HuH-7 (cell line): ENCODE measurements around the gene TRANK1.

ENCODE experiments used
- DNase-seq: peaks from one replicate; pipeline ENCODE4 v3.0.0; 2011; ENCODE audit warnings: low spot score

The TRANK1 gene

DNA sequence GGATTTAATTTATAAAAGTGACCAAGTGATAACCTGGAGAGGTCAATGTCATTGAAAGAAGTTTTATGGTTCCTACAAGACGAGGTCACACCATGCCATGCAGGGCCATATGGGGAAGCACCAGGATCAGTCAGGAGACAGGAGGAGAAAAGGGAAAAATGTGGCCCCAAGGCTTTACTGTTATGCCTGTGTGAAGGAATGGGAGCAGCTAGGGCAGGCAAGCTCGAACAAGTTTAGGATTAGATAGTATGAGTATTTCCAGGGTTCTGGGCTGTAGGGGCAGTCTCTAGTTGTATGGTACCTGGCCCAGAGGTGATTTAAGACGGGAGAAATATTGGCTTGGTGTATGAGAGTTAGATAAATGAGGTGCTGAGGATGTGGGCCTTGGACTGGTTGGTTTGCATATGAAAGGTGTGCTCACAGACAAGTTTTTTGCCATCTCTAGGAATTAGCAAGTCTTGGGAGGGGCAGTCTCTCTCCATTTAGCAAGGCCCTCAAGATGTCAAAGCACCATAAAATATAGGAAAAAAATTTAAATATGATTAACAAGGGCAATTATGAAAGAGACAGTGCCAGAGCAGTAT, 144.2 kb downstream of the TRANK1 start:
- DNase-seq: no peak

DNA sequence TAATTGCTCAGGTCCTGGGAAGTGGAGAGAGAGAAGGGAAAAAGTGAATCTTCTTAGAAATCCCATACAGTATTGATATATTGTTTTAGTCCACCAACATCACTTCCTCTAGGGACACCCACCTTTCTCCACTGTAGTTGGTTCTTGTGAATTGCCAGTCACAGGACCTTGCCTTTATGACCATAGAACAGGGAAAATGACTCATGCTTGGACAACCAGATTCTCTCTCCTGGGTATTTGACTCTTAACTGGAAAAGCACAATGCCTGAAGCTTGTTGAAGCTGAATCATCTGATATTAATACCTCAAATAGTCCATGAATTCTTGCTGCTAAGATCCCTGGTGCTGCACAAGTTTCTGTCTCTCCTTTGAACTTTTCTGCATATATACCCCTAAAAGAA, 148.0 kb downstream of the TRANK1 start:
- no peak for DNase-seq

DNA sequence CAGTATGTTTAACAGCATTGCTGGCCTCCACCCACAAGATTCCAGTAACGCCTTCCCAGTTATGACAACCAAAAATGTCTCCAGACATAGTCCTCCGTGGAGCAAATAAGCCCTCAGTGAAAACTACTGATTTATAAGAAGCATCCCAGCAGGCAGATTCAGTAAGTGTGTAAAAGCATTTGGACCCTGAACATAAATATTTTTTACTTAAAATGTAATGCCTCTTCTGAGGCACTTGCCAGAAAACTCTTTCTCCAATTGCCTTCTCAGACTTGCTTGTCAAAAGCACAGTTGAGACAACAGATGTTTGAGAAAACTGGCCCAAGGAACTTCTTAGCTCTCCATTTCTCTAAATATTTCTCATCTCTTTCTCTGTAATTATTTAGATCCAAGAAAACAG, 148.7 kb downstream of the TRANK1 start:
- no peak for DNase-seq

DNA sequence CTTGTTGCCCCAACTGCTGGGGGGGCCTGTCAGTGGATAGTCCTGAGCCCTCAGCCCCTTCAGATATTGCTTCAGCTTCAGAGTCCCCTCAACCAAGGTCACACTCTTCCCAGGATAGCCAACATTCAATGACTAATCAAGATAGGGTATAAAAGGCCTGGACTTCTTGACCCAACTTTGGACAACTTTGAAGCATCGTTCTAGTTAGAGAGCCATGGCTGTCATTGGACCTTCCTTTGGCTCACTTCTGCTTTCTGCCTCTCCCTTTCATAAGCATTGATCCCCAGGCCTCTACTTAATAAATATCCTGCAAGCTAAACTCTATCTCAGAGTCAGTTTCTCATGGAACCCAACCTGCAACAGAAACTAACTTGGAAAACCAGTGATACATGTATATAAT, 149.2 kb downstream of the TRANK1 start:
- DNase-seq: no peak

DNA sequence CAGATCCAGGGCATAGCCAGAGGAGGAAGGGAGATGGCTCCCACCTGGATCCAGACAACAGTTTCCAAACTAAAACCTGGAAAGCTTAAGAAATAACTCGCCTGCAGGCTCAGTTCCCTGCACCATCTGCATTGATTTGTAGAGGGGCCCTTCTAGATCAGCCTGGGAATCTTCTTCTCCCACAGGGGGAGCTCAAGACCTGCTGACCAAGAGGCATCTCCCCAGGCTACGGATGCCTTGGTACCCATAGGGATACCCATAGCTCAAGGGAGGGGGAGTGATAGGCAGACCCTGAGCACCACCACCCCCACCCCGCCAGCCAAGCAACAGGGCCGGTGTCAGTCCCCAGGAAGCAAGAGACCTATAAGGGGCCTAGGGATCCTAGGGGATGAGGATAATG, 152.5 kb downstream of the TRANK1 start:
- peak; percentile 24 for DNase-seq

DNA sequence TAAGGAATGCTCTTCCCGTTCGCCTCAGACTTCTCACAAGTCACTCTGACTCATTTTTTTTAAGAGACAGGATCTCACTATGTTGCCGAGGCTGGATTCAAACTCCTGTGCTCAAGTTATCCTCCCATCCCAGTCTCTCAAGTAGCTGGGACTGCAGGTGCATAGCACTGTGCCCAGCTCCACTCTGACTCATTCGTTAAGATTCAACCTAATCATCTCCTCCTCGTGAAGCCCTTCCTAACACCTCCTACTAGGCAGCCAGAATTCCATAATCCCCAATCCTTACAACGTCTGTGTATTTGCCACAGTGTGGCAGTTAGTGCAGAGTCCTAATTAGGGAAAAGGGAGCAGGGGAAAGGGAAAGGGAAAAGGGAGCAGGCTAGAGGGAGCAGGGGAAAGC, 154.1 kb downstream of the TRANK1 start:
- DNase-seq: no peak

DNA sequence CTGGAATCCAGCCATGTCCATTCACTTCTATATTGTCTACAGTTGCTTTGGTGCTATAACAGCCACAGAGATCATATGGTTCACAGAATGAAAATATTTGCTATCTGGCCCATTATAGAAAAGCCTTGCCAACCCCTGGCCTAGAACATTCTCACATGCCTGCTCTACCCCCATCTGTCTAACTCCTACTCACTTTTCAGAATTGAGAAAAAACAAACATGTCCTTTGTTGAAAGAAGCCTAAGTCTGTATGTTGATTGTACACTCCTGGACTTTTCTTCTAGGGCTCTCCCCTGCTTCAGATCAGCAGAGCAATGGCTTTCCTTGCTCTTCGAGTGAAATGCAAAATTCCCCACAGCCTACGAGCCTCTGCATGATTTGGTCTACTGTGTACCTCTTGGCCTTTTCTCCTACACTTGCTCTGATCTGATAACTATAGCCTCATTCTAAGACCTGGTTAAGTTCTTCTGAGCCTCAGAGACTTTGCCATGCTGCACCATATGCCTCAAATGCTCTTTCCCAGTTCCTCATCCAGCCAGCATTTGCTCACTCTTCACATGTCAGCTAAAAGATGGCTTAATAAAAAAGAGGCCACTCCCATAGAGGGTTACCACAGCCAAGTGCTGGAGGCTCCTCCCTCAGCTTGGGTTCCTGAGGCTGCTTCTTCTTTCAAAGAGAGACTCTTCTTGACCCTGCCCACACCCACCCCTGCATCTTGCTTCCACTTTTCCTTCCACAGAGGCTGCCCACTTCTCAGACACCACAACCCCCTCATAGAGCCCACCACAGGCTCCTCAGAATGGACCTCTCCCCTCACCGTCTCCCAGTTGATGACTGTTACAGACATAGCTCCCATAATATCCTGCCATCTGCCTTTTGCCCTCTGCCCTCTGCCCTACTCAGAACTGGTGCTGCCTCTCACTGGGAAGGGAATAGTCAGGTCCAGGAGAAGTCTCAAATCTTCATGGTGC, 157.6 kb downstream of the TRANK1 start:
- no peak for DNase-seq

DNA sequence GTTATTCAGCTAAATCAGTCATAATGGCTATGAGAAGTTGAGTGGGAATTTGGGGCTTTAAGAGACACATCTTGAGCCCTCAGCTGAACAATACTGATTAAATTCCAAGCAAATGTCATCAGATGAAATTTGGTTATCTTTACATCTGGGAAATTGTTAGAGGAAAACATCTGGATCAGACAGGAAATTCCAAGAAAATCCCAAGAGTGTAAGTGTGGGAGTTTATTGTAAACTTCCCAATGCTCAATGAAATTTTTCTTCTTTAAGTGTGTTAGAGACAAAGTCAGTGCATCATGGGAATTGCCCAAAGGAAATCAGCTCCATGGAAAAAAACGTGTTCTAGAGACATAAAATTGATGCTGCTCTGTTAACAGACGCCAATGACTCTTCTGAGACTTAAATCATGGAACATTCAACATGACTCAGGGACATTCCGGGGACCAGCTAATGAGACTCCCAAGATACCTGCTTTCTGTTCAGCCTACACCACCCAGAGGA, 160.7 kb downstream of the TRANK1 start:
- no peak for DNase-seq

DNA sequence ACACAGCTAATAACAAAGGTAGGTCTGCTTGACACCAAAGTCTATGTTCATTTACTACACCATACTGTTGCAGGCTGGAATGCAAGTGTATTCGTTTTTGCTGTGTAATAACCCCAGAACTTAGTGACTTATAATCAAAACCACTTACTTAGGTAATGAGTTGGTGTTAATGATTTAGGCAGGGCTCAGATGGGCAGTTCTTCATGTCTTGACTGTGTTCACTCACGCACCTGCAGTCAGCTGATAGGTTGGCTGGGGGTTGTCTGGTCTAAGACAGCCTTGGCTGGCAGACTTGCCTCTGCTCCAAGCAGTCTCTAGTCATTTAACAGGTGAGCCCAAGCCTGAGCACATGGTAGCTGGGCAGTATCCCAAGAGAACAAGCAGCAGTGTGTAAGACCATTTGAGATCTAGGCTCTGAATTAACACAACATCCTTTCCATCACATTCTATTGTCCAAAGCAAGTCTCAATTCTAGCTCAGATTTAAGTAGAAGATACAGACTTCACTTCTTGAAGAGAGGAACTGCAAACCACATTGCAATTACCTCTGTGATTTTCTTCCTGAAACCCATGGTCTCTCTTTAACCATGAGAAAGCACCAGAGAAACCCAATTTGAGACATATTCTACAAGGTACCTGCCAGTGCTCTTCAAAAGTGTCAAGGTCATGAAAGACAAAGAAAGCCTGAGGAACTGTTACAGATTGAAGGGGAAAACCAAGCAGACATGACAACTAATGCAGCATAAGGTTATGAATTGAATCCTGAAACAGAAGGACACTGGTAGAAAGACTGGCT, 167.2 kb downstream of the TRANK1 start:
- no peak for DNase-seq
